Thyroid gland (tissue), 4 donors: ENCODE measurements around the gene CNTD1. TPM values are rescaled to one million over a fixed set of nuclear protein-coding genes. Genes with fewer than 3 reads are reported as not detected.

Source experiments
- DNase-seq, 2 donors: peaks; one replicate each; pipeline ENCODE4 v3.0.0-alpha.2; 2019
- H3K27ac ChIP-seq, 3 donors: fragments of 200-600 bp; sonication (generic); 1 replicate in 2 of 3; 2 replicates in 1 of 3; pipeline ENCODE4 v1.5.1; 2016 to 2019; ENCODE audit warnings: mild to moderate bottlenecking in 1 of 3, moderate library complexity in 1 of 3
- H3K27me3 ChIP-seq: fragments of 200-600 bp; sonication (generic); one replicate; pipeline ENCODE4 v1.5.1; 2019
- H3K36me3 ChIP-seq, 2 donors: fragments of 200-600 bp; sonication (generic); one replicate each; pipeline ENCODE4 v1.5.1; 2016 to 2019
- H3K4me1 ChIP-seq, 2 donors: fragments of 200-600 bp; sonication (generic); one replicate each; pipeline ENCODE4 v1.5.1; 2017 to 2019
- H3K4me3 ChIP-seq, 3 donors: fragments of 200-600 bp; sonication (generic); replicated peaks in 1 of 3; 1 replicate in 2 of 3; 2 replicates in 1 of 3; pipeline ENCODE4 v1.5.1; 2016; ENCODE audit warnings: mild to moderate bottlenecking in 1 of 3
- H3K9me3 ChIP-seq: fragments of 200-600 bp; sonication (generic); one replicate; pipeline ENCODE4 v1.5.1; 2017
- CTCF ChIP-seq, 6 experiments: fragments of 200-600 bp in 3 of 6; fragments of 450-650 bp in 3 of 6; sonication (generic) in 3 of 6; IDR thresholded peaks; one replicate each; pipeline ENCODE4 v1.5.1; 2016 to 2019; ENCODE audit warnings: antibody characterized with exemption in 6 of 6, mild to moderate bottlenecking in 2 of 6, inconsistent platforms in 1 of 6, moderate library complexity in 1 of 6
- POLR2A ChIP-seq, 2 donors: fragments of 450-650 bp; IDR thresholded peaks; one replicate each; pipeline ENCODE4 v1.6.1; 2017; ENCODE audit warnings: antibody characterized with exemption in 2 of 2, mild to moderate bottlenecking in 2 of 2, moderate library complexity in 1 of 2
- WGBS, 2 donors: methylation state at CpG; one replicate each; pipeline ENCODE4 v1.1.5; 2017; 5-methylcytosine and 5-hydroxymethylcytosine counted together
- intact Hi-C: fragments of 100-400 bp; cut with DNase I; formaldehyde crosslinking; loops from one replicate; pipeline ENCODE4 v1.15.1; 2023
- total RNA-seq, 4 donors: library from RNA; depleted of rRNA; stranded (reverse); fragments of >200 nt; gene quantifications; one replicate each; pipeline ENCODE4 v1.2.3, GENCODE V29; 2016

CNTD1 gene
- total RNA-seq, 4 donors from 2014 or later = 0.27 TPM; not detected in 3

GRCh38 chr17:42819939-42820535 is 21.4 kb downstream of the CNTD1 start:
- H3K9me3 ChIP-seq = no peaks in the 10 kb centered on the region
- peaks cover 41 to 45% of the 10 kb centered on the region in 2 donors for H3K36me3 ChIP-seq
- no peak overlapping the region for H3K4me3 ChIP-seq
- TF ChIP-seq CTCF (IDR thresholded peaks at IDR 0.05) (peak; percentile 11 to 54 (median 32)), POLR2A (IDR thresholded peaks at IDR 0.05) (no peak)
- peaks cover 4 to 18% of the 10 kb centered on the region in 2 donors for H3K4me1 ChIP-seq
- no peak overlapping the region for H3K27ac ChIP-seq
- 24 to 32% methylated on average over 2 of the region's 2 CpGs for WGBS, 2 donors
- DNase-seq = peak; percentile 35 to 39
- intact Hi-C loops = loop anchor here (10.0 kb wide), 1 partner anchor 85 kb away; no protein-coding TSS in a partner anchor
- H3K27me3 ChIP-seq = no peaks in the 10 kb centered on the region

GRCh38 chr17:42821176-42821575 is 22.5 kb downstream of the CNTD1 start:
- DNase-seq = no peak
- H3K27me3 ChIP-seq = no peaks in the 10 kb centered on the region
- intact Hi-C loops = loop anchor here (10.0 kb wide), 1 partner anchor 86 kb away; no protein-coding TSS in a partner anchor
- H3K9me3 ChIP-seq = no peaks in the 10 kb centered on the region
- TF ChIP-seq CTCF (IDR thresholded peaks at IDR 0.05) (no peak), POLR2A (IDR thresholded peaks at IDR 0.05) (no peak)
- peaks cover 4 to 14% of the 10 kb centered on the region in 2 donors for H3K4me1 ChIP-seq
- peaks cover 33 to 36% of the 10 kb centered on the region in 2 donors for H3K36me3 ChIP-seq
- no peak overlapping the region for H3K27ac ChIP-seq
- H3K4me3 ChIP-seq = no peak overlapping the region
- WGBS, 2 donors = 95 to 97% methylated on average over 7 of the region's 7 CpGs

- no peak for DNase-seq
- no peak overlapping the region for H3K27ac ChIP-seq
- H3K4me3 ChIP-seq = no peak overlapping the region
- intact Hi-C loops = loop anchor here (10.0 kb wide), 1 partner anchor 93 kb away; no protein-coding TSS in a partner anchor
- H3K36me3 ChIP-seq = no peaks in the 10 kb centered on the region
- 88 to 90% methylated on average over 1 of the region's 1 CpG for WGBS, 2 donors
- TF ChIP-seq POLR2A (IDR thresholded peaks at IDR 0.05) (no peak), CTCF (IDR thresholded peaks at IDR 0.05) (no peak)
- H3K9me3 ChIP-seq = no peaks in the 10 kb centered on the region
- H3K4me1 ChIP-seq = peaks cover 8 to 19% of the 10 kb centered on the region in 2 donors
- H3K27me3 ChIP-seq = no peaks in the 10 kb centered on the region
These were observed 28.8 kb downstream of the CNTD1 start for GRCh38 chr17:42827472-42827871.

DNA sequence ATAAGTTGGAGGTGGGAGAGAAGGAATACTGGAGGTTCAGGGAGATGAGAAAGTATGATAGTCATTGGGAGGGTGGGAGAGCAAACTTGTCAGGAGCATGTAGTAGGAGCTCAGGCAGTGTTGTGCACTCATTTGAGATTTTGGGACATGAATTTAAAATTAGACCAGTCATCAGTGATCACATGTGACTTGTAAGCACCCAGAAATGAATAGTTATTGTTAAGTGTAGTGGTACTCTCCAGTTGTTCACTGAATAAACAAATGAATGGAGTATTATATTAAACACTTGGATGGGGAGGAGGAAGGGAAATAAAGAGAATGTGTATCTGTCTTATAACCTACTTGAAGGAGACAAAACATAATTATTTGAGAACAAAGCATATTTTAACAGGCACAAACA is 32.3 kb downstream of the CNTD1 start:
- Histone ChIP-seq H3K27ac (no peak overlapping the region), H3K4me3 (no peak overlapping the region), H3K27me3 (no peaks in the 10 kb centered on the region), H3K4me1 (peaks cover 13 to 15% of the 10 kb centered on the region in 2 donors), H3K9me3 (no peaks in the 10 kb centered on the region), H3K36me3 (peaks cover 0 to 6% of the 10 kb centered on the region in 2 donors)
- no peak for TF ChIP-seq CTCF (IDR thresholded peaks at IDR 0.05)
- TF ChIP-seq POLR2A (IDR thresholded peaks at IDR 0.05) = no peak
- intact Hi-C loops = no loop called here
- no peak for DNase-seq

GRCh38 chr17:42832213-42832933 is 33.7 kb downstream of the CNTD1 start:
- H3K4me1 ChIP-seq = peaks cover 13 to 15% of the 10 kb centered on the region in 2 donors
- no peak for TF ChIP-seq POLR2A (IDR thresholded peaks at IDR 0.05)
- no peak for TF ChIP-seq CTCF (IDR thresholded peaks at IDR 0.05)
- no peaks in the 10 kb centered on the region for H3K27me3 ChIP-seq
- DNase-seq = no peak
- intact Hi-C loops = no loop called here
- 51 to 54% methylated on average over 9 of the region's 9 CpGs for WGBS, 2 donors
- no peaks in the 10 kb centered on the region for H3K9me3 ChIP-seq
- H3K36me3 ChIP-seq = peaks cover 9 to 15% of the 10 kb centered on the region in 2 donors
- H3K4me3 ChIP-seq = peak overlapping the region; percentile 74 to 91 (median 84)
- peak overlapping the region; percentile 57 to 80 (median 73) for H3K27ac ChIP-seq
